Ovary (tissue), 3 donors: ENCODE results near the gene OR51E1.

Experiments used
- POLR2A ChIP-seq: fragments of 450-650 bp; IDR thresholded peaks from one replicate; pipeline ENCODE4 v1.6.1; 2017; ENCODE audit warnings: antibody characterized with exemption, mild to moderate bottlenecking, moderate library complexity
- TF ChIP-seq, protein P1 (sequence below), 3 donors: fragments of 450-650 bp in 2 of 3; fragments of 200-600 bp in 1 of 3; IDR thresholded peaks; one replicate each; pipeline versions ENCODE4 v1.5.1 to v1.8.0; 2016 to 2022; ENCODE audit warnings: antibody characterized with exemption in 3 of 3, mild to moderate bottlenecking in 1 of 3
- donor health status: DM: no; HTN: no; CAD: no.

- TF ChIP-seq, protein P1, sequence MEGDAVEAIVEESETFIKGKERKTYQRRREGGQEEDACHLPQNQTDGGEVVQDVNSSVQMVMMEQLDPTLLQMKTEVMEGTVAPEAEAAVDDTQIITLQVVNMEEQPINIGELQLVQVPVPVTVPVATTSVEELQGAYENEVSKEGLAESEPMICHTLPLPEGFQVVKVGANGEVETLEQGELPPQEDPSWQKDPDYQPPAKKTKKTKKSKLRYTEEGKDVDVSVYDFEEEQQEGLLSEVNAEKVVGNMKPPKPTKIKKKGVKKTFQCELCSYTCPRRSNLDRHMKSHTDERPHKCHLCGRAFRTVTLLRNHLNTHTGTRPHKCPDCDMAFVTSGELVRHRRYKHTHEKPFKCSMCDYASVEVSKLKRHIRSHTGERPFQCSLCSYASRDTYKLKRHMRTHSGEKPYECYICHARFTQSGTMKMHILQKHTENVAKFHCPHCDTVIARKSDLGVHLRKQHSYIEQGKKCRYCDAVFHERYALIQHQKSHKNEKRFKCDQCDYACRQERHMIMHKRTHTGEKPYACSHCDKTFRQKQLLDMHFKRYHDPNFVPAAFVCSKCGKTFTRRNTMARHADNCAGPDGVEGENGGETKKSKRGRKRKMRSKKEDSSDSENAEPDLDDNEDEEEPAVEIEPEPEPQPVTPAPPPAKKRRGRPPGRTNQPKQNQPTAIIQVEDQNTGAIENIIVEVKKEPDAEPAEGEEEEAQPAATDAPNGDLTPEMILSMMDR (IDR thresholded peaks at IDR 0.05), result no peak
- TF ChIP-seq POLR2A, result no peak
Measured at GRCh38 chr11:4671741-4672140, 28.0 kb downstream of the OR51E1 start.
